ENCODE measurements around the gene ZNF324. TPM values are rescaled to one million over a fixed set of nuclear protein-coding genes. Genes with fewer than 3 reads are reported as not detected.
"Not testable (repeated sequence)": the region's sequence is repeated elsewhere in the genome, so short reads cannot be mapped to it uniquely, and the experiment has no call there.

ZNF324 gene
- total RNA-seq, 1 donor from 2014 or later: 6.7 TPM

DNA sequence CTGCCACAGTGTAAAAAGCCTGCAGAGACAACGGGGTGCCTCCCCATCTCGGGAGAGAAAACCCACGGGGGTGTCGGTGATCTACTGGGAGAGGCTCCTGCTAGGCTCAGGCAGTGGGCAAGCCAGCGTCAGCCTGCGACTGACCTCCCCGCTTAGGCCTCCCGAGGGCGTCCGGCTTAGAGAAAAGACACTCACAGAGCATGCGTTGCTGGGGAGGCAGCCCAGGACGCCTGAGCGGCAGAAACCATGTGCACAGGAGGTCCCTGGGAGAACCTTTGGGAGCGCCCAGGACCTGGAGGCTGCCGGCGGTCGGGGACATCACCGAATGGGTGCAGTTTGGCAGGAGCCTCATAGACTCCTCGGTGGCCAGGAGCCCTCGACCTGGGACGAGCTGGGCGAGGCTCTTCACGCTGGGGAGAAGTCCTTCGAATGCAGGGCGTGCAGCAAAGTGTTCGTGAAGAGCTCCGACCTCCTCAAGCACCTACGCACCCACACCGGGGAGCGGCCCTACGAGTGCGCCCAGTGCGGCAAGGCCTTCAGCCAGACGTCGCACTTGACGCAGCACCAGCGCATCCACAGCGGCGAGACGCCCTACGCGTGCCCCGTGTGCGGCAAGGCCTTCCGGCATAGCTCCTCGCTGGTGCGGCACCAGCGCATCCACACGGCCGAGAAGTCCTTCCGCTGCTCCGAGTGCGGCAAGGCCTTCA, 4.1 kb downstream of the ZNF324 start:
- DNase-seq (ENCODE audit: low spot score): not testable (repeated sequence)

DNA sequence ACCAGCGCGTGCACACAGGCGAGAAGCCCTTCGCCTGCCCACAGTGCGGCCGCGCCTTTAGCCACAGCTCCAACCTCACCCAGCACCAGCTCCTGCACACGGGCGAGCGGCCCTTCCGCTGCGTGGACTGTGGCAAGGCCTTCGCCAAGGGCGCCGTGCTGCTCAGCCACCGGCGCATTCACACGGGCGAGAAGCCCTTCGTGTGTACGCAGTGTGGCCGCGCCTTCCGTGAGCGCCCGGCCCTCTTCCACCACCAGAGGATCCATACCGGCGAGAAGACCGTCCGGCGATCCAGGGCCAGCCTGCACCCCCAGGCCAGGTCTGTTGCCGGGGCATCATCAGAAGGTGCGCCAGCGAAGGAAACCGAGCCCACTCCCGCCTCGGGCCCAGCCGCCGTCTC, 4.9 kb downstream of the ZNF324 start:
- DNase-seq (ENCODE audit: low spot score): no peak

- DNase-seq (ENCODE audit: low spot score): no peak
Observed at GRCh38 chr19:58473775-58474174, 6.9 kb downstream of the ZNF324 start.

DNA sequence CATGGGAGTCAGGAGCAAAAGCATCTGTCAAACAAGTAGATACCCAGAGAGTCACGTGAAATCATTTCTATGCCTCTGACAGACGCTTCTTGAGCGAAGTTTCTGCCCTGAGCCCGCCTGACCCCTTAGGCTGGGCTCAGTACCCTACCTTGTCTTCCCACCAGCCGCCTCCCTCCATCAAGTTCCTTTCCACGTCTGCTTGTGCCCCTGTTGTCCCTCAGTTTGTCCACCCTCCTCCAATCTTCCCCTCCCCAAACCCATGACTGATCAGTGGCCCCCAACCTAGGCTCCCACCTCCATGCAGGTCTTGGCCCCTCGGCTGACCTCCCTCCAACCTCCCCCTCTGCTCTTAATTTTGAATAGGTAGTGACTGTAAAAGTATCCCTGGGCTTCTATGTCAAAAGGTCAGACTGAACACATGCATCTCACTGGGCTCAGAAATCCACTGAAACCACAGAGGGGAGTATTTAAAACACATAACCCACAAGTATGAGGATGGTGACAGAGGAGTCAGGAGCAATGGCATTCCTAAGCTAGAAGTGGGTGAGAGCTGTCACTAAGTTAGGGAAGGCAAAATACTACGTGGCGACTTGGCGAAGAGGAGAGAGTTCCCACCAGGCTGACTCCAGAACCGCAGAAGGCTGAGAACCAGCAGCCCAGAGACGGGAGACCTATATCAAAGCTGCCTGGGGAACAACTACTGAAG, 7.6 kb downstream of the ZNF324 start:
- DNase-seq (ENCODE audit: low spot score): no peak

- DNase-seq (ENCODE audit: low spot score): no peak
Observed at GRCh38 chr19:58474997-58475713, 8.3 kb downstream of the ZNF324 start.

- peak; percentile 98 for DNase-seq (ENCODE audit: low spot score)
Observed at GRCh38 chr19:58475714-58476497, 9.0 kb downstream of the ZNF324 start, which contains the start of gene ZNF446. Gene ZNF446 (plus strand): TSS chr19:58476352. CDS start chr19:58477219, 867 bp downstream.

- DNase-seq (ENCODE audit: low spot score): no peak
Observed at GRCh38 chr19:58476498-58477015, 9.7 kb downstream of the ZNF324 start.

DNA sequence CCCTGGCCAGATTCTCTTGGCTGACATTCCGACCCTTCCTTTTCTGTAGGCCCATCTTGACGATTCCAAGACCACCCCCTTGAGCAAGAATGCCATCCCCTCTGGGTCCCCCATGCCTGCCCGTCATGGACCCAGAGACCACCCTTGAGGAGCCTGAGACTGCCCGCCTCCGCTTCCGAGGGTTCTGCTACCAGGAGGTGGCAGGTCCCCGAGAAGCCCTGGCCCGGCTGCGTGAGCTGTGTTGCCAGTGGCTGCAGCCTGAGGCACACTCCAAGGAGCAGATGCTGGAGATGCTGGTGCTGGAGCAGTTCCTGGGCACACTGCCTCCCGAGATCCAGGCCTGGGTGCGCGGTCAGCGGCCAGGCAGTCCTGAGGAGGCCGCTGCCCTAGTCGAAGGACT, 10.2 kb downstream of the ZNF324 start:
- DNase-seq (ENCODE audit: low spot score): no peak

DNA sequence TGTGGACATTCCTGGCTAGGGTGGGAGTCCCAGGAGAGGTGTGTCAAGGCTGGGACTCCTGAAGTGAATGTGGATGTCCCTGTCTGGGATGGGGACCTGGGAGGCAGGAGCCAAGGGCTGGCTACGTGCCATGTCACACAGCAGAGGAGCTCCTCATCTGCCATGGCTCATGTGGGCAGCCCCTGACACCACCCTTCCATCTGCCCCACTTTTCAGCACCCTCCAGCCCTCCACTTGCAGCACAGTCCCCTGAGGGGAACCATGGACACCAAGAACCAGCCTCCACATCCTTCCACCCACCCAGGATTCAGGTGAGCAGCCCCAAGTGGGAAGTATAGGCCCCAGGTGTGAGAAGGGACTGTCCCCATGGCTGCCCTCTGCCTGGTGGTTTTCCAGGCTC, 11.0 kb downstream of the ZNF324 start:
- DNase-seq (ENCODE audit: low spot score): no peak

DNA sequence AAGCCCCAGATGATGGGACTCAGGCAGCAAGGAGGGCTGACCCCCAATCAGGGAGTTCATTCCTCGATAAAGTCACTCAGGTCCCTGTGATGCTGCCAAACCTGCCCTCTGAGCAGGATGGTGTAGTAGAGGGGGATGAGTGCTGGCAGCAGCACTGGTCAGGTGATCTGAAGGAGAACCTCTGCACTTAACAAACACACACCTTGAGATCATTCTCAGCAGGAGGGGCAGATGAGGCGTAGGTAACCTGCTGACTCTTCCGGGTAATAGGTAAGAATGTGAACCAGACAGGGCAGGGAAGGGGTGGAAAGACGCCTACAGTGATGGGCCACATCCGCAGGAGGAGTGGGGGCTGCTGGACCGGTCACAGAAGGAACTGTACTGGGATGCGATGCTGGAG, 12.4 kb downstream of the ZNF324 start:
- DNase-seq (ENCODE audit: low spot score): no peak

GRCh38 chr19:58479736-58480480, 13.0 kb downstream of the ZNF324 start:
- no peak for DNase-seq (ENCODE audit: low spot score)

DNA sequence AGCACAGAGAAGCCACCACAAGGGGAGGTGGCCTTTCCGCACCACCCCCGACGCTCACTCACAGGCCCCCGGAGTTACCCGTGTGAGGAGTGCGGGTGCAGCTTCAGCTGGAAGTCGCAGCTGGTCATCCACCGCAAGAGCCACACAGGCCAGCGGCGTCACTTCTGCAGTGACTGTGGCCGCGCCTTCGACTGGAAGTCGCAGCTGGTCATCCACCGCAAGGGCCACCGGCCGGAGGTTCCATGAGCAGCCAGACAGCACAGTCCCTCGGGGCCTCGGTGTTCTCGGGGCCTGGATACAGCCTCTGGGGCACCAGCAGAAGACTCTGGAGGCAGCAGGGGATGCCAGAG, 13.6 kb downstream of the ZNF324 start:
- no peak for DNase-seq (ENCODE audit: low spot score)

GRCh38 chr19:58480831-58481230, 14.0 kb downstream of the ZNF324 start:
- DNase-seq (ENCODE audit: low spot score): no peak

DNA sequence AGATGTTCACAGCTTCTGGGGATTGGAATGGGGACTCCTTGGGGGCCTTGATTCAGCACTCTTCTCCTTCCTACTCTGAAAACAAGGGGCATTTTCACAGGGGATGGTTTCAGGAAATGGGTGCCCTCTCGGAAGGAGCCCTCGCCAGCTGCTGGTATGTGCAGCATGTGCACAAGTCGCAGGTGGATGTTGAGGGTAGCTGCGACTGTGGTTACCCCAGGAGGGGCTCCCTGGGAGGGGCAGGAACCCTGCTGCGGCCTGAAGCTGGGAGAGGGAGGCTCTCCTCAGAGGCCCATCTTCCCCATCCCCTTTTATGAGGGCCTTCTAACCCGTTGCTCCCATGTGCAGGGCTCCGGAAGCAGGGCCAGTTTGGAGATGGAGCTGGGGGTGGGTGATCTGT, 15.5 kb downstream of the ZNF324 start:
- DNase-seq (ENCODE audit: low spot score): no peak

- DNase-seq (ENCODE audit: low spot score): no peak
Observed at GRCh38 chr19:58483776-58484175, 16.9 kb downstream of the ZNF324 start.

- not testable (repeated sequence) for DNase-seq (ENCODE audit: low spot score)
Observed at GRCh38 chr19:58484349-58484748, 17.5 kb downstream of the ZNF324 start.

DNA sequence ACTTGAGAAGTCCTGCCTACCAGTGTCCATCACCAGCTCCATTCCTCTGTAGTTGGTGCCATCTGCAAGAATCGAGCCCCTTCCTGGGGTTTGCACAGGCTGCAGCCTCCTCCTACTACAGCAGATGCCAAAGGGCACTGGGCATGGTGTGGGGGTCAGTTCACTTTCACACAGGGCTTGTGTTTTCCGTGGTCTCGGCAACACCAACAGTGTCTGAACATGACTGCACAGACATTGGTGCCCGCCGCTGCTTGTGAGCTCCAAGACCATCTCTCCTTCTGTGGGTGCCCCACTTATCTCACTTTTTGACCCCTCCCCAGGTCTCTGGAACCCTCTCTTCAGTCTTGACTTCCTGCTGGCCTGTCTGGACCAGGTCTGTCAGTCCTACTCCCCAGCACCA, 24.5 kb downstream of the ZNF324 start:
- DNase-seq (ENCODE audit: low spot score): no peak

DNA sequence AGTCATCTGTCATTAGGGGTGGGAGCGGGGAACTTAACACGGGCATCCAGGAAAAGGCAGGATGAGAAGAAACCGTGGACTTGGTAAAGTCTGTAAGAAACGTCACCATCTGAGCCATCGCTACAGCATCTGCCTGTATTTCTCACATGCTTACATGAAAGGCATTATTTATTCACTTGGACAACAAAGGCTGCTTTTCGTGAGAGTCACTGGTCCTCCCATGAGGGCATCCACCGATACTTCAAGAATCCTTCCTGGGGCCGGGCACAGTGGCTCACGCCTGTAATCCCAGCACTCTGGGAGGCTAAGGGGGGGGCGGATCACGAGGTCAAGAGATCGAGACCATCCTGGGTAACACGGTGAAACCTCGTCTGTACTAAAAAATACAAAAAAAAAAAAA, 25.4 kb downstream of the ZNF324 start:
- DNase-seq (ENCODE audit: low spot score): no peak

DNA sequence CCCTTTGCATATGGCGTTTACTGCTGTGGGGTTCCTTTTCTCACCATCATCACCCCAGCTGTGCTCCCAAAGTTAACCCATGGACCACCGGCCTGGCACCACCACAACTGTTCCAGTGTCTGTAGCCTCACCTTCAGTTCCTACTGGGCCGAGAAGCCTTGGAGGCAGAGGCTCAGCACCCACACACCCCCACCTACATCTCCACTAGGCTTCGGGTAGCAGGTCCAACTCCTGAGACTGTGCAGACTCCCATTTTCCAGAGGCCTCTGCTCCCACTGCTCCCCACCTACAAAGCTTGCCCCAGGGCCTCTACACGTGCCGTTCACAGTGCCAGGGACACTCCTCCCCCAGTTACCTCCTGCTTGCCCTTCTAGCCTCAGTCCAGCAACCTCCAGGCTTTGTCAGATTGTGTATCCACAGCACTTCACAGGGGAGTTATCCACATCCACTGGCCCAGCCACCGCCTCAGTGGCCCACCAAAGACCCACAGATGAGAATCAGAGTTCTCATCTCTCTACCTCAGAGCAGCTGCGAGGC, 30.8 kb downstream of the ZNF324 start:
- no peak for DNase-seq (ENCODE audit: low spot score)

DNA sequence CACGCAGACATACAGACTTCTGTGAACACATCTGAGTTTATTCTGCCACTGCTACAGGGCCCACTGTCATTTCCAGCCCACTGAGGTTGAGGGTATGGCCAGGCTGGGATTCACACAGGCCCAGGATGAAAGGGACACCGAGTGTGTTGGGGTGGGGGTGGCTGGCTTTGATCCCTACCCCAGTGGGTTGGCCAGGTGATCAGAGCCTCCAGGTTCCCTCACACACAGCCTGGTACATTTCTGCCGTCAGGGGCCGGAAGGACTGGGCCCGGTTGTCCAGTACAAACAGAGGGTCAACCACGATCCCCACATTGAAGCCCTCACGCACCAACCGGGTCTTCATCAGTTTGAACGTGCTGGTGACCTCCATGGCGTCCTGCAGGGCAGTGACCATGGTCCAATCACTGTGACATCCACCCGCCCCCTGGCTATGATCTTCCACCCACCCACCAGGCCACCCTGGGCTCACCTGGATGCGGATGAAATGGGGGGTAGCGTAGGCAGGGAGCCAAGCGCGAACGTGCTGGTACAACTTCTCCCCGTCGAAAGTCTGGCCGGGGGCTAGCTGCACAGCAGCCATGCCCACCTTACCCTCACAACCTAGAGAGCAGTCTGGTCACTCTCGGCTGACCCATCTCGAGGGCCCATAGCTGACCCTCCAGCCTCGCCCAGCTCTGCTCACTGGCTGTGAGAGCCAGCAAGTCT, 31.6 kb downstream of the ZNF324 start:
- no peak for DNase-seq (ENCODE audit: low spot score)

All from mesenteric fat pad (tissue), 1 donor.